Measurements from ENCODE around the gene ADAMTS17.

ADAMTS17 gene

GRCh38 chr15:100221471-100222348, 120.1 kb downstream of the ADAMTS17 start:
- DNase-seq (ENCODE audit: low read depth), result no peak

GRCh38 chr15:100220058-100220768, 121.6 kb downstream of the ADAMTS17 start:
- DNase-seq (ENCODE audit: low read depth), result no peak

GRCh38 chr15:100218434-100218833, 123.3 kb downstream of the ADAMTS17 start:
- DNase-seq (ENCODE audit: low read depth), result no peak

DNA sequence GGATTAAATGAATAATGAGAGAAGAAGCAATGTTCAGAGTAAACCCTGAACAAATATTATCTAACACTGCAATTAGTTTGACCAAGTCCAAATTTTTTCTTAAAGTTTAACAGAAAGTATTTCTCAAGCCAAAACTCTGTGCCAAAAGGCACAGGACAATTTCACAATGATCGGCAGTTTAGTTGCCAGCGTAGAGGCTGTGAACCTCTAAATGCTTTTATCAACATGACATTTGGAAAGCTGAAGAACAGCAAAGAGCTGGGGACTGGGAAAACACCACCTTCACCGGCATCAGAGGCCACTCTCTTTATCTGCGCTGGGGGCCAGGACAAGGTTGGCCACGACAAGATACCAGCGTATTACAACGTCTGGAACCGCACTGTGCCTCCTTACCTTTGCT, 125.6 kb downstream of the ADAMTS17 start:
- DNase-seq (ENCODE audit: low read depth), result no peak

DNA sequence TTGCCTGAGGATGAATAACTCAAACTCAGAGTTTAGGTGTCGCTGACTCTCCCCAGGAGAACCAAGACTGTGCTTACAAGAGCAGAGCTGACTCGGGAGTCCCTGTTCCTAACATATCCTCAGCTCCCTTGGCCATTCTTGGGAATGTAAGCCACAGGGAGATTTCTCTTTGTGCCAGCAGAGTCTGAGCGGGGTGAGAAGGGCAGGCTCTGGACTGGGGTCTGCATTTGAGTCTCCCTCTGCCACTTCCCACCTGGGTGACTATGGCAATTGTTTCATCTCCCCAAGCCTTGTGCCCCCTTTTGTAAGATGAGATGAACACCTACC, 126.0 kb downstream of the ADAMTS17 start:
- no peak for DNase-seq (ENCODE audit: low read depth)

- DNase-seq (ENCODE audit: low read depth), result no peak
Observed at GRCh38 chr15:100215031-100215842, 126.5 kb downstream of the ADAMTS17 start.

- no peak for DNase-seq (ENCODE audit: low read depth)
Observed at GRCh38 chr15:100211855-100212850, 129.6 kb downstream of the ADAMTS17 start.

DNA sequence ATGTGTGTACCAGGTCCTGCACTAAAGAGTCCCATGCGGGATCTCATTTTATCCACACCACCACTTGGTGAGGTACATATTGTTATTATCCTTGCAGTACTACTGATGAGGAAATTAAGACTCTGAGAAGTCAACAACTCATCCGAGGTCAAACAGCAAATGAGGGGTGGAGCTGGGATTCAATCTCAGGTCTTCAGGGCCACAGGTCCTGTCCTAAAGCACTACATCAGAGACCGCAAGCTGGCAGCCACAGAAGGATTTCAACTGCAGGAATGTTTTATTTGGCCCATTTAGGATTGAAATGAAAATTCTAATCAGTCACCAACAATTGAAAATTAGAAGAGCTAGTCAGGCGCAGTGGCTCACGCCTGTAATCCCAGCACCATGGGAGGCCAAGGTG, 131.4 kb downstream of the ADAMTS17 start:
- DNase-seq (ENCODE audit: low read depth), result no peak

DNA sequence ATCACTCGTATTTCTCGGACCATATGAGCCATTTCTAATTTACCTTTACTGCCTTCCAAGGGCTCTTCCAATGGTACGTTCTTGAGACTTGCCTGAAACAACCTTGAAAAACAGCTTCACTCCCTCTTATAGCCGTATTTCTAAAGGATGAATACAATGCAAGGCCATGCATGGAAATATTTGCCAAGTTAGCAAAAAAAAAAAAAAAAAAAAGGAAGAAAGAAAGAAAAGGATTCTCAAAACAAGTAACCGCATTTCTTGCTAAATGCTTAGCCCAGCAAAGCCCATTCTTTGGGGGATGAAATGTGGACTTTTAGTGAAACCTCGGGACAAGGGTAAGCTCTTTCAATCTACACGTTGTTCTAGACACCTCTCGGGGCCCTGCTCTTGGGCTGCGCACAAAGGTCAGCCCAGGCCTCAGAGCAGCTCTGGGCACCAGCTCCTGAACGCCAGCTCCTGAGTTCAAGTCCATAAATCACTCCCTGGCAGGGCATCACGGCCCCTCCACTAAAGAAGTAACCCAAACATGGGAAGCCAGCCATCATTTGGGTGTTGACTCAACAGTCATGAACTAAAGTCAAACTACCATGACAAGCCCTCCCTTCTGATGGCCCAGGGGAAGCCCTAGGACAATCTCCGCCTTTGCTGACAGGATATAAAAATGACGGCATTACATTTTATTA, 132.7 kb downstream of the ADAMTS17 start:
- no peak for DNase-seq (ENCODE audit: low read depth)

DNA sequence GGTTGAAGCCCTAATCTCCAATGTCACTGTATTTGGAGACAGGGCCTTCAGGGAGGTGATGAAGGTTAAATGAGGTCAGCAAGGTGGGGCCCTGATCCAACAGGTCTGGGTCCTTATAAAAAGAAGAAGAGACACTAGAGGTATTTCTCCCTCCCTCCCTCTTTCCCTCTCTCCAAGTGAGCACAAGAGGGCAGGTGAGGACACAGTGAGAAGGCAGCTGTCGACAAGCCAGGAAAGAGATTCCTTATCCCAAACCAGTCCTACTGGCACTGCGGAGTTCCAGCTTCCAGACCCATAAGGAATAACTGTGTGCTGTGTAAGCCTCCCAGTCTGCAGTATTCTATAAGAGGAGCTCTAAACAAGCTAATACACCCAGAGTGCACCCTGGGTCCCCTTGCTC, 134.7 kb downstream of the ADAMTS17 start:
- no peak for DNase-seq (ENCODE audit: low read depth)

- DNase-seq (ENCODE audit: low read depth), result no peak
Observed at GRCh38 chr15:100206643-100207042, 135.1 kb downstream of the ADAMTS17 start.

- DNase-seq (ENCODE audit: low read depth), result no peak
Observed at GRCh38 chr15:100205549-100206295, 136.1 kb downstream of the ADAMTS17 start.

GRCh38 chr15:100204771-100205170, 137.0 kb downstream of the ADAMTS17 start:
- no peak for DNase-seq (ENCODE audit: low read depth)

DNA sequence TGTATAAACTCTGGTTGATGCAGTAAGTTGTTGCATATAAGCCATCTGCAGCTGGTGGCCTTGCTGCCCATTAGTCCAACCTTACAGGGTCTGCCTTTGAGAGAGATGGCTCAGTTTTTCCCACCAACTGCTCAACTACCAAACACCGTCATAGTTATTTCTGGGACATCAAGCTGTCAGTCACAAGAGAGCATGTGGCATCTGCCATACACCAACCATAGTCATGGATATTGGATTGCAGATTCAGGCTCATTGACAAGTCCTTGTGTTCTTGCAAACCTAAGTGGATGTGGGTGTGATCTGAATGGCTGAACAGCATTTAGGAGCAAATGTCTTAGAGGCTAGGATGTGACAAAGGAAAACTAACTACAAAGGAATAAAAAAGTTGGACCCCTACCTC, 137.6 kb downstream of the ADAMTS17 start:
- no peak for DNase-seq (ENCODE audit: low read depth)

DNA sequence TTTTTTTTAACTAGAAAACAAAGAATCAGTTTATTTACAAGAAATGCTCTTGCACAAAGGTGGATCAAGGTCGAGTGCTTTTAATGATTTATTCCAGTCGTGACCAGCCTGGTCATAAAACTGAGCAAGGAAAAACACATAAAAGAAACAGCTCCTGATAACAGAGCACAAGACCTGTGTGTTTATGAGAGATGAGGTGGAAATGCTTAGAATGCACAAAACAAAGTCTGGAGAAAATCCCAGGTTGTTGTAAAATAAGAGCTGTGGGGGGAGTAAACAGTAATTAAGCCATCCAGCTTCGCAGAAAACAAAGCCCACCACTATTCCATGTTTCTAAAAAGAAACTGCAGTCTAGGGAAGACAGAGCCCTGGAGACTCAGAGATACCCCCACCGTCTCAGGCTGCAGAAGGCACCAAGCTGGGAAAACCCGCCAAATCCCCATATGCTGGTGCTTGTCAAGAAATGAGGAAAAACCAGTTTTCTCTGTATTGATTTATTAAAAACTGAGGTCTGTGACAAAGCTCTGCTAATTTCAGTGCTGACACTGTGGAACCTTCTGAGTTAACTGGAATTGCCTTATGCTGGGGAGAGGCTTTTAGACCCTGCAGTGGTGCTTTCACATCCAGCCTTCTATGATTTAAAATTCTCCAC, 139.3 kb downstream of the ADAMTS17 start:
- no peak for DNase-seq (ENCODE audit: low read depth)

GRCh38 chr15:100201376-100202280, 140.1 kb downstream of the ADAMTS17 start:
- DNase-seq (ENCODE audit: low read depth), result no peak

DNA sequence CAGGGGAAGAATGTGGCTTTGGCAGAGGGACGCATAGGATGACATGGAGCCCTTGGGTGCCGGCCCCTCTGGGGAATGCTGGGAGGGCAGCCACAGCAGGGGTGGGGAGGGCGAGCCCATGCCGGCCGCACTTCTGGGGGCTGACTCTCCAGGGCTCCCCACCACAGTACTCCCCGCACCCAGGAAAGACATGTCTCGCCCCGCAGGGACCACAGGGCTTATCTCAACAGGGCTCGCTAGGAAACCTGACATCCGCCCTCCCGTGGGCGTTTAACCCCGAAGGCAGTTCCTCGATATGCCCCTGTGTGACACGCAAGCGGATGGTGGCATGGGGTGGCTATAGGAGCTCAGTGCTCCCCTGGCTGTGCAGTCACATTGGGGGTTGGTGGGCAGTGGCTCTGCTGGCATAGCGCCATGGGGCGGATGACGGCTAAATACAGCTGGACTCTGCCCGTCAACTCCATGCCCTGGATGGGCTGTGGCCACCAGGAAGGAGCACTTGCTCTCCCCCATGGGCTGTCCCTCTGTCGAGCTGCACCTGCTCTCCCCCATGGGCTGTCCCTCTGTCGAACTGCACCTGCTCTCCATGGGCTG, 141.4 kb downstream of the ADAMTS17 start:
- DNase-seq (ENCODE audit: low read depth), result no peak

DNA sequence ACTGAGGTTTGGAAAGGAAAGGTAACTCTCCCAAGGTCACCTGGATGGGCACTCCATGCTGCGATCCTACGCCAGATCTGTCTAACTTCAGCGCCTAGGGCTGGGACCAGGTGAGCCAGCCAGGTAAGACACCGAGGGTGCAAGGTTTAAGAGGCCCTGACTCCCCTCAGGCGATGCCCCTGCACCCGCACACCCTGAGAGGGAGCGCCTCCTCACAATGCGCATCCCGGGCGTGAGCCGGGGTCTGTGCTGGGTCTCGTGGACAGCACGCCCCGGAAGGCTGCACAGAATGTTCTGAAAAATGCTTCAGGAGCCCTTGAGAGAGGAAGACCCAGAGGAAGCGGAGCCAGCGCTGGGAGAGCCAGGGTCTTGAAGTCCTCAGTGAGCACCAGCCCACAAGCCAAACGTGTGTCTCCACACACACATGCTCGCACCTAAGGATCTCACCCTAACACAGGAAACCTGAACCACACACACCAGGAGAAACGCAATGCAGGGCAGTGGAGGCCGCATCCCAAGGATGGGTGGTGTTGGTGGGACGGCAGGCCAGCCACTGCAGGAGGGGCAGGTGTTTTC, 142.0 kb downstream of the ADAMTS17 start:
- no peak for DNase-seq (ENCODE audit: low read depth)
